ENCODE measurements around the gene PRPF8.

The PRPF8 gene

GRCh38 chr17:1604831-1605528 lies 79.7 kb downstream of the PRPF8 start:
- DNase-seq, result no peak

GRCh38 chr17:1601571-1601970 lies 83.1 kb downstream of the PRPF8 start:
- DNase-seq, result no peak
- no peak for TF ChIP-seq GATA1 (IDR thresholded peaks at IDR 0.05; ENCODE audit: low read depth, low read length)

More at GRCh38 chr17:1604831-1605528, 79.7 kb downstream of the PRPF8 start:
- TF ChIP-seq GATA1 (IDR thresholded peaks at IDR 0.05; ENCODE audit: low read depth, low read length) (no peak), POLR2A (IDR thresholded peaks at IDR 0.05; ENCODE audit: low read length) (no peak)
